SHP77 (cell line): ENCODE measurements around the gene PGGT1B.

ENCODE experiments used
- DNase-seq, 2 experiments: peaks; one replicate each; lab custom pipeline; 2025; lab: John Stamatoyannopoulos, UW

PGGT1B gene

DNA sequence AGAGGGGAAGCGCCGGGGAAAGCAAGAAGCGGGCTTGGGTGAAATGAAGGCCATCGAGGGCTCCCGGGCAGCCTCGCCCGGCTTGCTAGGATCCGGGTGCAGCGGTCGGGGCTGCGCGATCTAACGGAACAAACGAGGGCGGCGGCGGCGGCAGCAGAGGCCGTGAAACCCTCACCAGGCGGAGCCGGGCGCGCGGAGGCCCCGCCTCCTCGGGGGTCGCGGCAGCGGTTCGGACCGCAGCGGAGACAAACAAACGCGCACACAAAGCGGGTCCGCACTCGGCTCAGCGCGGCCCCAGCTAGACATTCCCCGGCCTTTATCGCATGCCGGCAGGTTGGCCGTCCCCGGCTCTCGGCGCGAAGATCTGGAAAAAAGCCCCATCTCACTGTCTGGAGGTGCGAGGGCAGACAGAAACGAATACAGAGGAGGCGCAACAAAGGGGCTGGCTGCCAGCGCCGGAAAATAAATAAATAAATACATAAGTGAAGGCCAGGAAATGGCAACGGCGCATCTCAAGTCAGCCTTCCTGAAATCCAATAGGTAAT, 82.4 kb downstream of the PGGT1B start:
- DNase-seq, result peak; percentile 42 to 82

DNA sequence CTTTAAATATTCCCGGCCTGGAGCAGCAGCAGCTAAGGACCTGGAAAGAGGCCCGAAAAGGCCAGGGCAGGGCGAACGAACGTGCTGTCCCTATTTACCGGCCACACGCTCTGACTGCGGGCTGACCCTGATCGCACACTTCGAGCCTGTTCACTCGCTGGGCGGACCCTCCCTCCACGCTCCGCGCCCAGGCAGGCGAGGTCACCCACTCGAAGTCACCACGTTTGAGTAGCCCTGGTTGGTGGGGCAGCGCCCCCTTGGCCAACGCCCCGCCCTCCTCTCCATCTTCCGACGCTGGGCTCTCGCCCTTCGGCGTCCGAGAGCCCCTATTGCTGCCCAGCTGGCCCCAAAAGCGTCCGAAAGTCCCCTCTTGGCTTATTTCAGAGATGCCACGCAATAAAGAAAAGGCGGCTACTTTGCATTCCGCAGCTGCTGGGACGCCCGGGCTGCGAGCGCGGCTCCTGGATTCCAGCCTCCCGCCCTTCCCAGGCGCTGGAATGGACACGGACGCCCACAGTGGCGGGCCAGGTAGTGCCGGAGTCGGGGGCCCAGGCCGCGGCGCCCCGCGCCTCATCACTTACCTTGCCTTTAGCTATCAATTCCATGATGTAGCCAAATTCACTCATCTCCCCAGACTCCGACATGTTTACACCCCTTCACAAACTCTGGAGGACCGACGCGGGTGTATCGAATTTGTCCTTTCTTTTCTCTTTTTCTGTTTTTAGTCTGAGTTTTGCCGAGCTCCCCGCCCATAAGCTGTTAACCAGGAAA, 83.1 kb downstream of the PGGT1B start:
- peak; percentile 42 to 52 for DNase-seq

DNA sequence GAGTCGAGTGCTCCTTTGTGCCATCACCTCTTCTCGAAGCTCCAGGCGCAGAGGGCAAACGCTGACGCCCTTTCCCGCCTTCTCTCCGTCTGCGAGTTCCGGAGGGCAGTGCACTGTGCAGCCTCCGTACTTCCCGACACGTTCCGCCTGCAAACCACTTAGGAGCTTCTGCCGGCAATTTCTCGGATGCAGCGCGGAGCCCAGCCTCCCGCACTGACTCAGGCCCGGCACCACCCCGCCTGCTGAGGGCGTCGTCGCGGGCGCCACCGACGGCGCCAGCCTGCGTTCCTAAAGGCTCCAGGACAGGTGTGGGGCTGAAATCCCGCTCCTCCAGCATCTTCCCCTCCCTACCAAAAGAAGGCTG, 83.7 kb downstream of the PGGT1B start:
- DNase-seq, result no peak

DNA sequence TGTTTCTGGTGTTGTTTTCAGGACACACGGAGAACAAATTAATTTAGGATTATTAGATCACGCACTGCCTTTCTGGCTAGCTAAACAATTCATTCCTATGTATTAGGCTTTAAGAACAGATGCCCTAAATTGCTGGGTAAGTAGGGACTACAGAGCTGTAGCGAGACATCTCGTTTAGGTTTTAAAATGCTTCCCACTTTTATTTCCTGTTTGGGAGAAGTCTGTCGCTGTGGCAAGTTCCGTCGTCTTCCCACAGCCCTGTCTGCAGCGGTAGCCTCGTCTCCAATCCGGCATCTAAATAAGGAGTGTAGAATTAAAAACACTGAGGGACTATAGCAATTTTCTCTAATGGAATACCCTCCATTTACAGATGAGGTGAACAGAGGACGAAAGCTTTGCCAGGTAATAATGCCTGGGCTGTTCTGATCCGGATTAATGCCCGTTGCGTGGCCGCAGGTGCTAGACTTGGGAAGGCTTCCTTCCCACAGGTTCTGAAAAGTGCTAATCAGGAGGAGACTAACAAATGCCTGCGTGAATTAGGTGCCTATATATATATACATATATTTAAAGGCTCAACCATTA, 91.7 kb downstream of the PGGT1B start:
- DNase-seq, result peak in 1 of 2 experiments; percentile 6

DNA sequence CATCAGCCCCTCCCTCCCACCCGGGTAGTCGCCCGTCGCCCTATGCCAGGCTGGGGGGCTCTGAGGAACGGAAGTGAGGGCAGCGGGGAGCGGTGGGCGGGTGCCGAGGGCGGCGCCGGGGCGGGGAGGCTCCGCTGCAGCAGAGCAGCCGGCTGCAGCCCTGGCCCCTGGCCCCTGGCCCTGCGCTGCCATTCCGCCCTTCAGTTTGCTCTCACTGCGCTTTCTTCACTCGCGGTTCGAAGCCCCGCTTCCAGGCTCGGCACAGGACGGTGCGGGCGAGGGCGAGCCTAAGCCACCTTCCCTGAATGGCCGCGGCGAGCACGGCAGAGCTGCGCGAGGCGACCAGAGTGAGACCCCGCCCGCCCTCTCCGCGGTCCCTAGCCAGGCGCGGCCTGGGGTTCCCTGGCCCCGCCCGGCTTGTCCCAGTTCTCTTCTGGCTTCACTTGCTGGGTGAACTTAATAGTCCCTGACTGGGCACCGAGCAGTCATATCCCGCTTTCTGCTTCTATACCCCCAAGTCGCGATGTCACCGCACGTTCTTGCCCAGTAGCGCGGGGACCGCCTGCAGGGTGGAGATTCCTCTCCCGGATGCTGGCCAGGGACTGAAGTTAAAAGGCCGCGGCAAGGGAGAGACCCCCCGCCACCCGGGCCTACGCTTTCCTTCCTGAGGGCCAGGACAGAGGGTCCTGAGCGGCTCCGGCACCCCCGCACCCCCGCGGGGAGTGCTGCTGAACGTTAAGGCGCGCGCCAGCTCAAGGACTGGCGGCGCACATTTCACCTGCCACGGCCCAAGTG, 92.3 kb downstream of the PGGT1B start:
- DNase-seq, result peak in 1 of 2 experiments; percentile 45

DNA sequence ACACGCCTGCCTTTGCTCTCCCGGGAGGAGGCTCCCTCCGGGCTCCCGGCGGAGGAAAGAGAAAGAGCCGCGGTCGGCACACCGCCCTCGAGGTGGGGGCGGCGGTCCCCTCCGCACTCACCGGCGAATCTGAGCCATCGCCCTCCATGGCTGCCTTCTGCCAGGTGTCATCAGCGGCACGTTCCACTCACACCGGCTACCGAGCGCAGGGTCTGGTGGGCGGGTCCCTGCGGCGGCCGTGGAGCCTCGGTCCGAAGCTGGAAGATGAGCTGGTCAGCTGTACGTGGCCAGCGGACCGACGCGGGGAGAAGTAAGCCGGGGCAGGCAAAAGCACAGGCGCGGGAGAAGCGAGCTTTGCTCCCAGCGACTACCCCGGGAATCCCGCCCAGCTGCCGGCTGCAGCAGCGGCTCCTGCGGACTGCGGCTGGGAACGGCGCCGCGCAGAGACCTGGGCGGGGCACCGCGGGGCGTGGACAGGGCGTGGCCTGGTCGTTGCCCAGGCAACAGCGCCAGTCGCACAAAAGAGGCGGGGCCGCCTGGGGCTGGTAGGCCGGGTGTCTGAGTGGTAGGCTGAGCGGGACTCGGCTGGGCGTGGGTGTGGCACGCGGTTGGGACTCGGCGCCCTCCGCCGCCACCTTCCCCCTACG, 93.1 kb downstream of the PGGT1B start, which contains the start of gene TRIM36:
Gene TRIM36, minus strand, starts transcription at position 422 of the 647 bp plus-strand sequence. Its CDS starts 274 bp downstream, at position 148.
- peak; percentile 95 to 96 for DNase-seq

DNA sequence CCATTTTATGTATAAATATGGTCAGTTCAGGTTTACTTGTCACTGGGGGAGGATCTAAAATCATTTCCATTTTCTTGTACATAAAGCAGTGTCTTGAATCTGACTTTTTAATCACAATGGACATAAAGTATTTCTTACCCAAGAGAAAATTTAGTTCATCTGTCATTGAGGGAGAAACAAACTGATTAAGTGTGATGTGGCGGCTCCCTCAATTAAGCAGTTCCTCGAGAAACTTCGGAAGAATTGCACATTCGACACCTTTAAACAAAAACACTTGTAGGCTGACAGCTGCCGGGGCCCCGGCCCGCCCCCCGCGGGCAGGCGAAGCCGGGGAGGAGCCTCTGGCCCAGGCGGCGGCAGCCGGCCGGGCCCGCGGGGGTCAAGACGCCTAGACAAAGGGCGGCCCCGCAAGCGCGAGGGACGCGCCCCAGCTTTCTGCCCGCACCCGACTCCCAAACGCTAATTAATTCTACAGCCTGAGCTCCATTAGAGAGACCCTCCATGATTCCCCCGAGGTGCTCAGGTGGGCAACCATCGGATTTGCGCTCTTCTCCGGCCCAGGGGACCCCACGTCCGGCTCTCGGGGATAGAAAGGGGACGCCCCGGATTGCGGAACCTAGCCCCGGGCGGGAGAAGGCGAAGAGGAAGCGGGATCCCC, 93.7 kb downstream of the PGGT1B start:
- DNase-seq, result peak; percentile 4 to 26

DNA sequence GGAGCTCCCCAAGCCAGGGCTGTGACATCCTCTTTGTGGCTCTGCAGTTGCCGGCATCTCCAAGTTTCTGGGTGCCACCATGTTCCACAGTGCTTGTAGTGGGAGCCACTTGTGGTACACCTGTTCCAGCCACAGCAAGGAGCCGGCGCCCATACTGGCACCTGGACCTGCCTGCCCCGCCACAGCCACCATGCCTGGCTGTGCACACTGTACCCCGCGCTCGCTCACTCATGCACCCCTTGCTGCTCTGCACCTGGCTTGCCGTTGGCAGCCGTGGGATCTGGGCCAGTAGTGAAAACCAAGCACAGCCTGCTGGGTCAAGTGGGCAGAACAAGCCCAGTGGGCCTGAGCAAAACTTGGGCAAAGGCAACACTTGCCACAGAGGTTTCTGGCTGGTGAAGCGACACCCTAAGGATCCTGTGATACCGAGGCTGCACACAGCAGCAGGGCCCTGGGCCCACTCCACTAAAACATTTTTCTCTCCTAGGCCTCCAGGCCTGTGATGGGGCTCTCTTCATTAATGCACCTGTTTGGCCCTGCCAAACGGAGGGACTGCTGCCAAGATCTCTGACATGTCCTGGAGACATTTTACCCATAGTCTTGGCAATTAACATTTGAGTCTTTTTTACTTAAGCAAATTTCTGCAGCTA, 95.8 kb downstream of the PGGT1B start:
- DNase-seq, result no peak

DNA sequence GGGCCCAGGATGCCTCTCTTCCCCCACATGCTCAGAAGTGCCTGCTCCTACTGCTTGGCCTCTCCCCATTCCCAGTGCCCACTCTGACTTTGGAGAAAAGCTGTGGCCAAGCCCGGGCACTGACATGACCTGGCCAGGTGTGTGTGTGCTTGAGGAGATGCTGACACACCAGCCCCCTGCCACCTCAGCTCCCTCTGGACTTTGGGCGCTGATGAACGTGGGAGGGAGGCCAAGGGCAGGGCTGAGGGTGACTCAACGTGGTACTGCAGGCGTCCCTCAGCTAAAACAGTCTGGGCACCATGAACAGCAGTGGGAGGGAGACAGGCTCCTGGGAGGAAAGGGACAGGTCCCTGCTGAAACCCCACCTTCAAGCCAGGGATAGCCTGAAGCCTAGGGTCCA, 96.9 kb downstream of the PGGT1B start:
- DNase-seq, result no peak

DNA sequence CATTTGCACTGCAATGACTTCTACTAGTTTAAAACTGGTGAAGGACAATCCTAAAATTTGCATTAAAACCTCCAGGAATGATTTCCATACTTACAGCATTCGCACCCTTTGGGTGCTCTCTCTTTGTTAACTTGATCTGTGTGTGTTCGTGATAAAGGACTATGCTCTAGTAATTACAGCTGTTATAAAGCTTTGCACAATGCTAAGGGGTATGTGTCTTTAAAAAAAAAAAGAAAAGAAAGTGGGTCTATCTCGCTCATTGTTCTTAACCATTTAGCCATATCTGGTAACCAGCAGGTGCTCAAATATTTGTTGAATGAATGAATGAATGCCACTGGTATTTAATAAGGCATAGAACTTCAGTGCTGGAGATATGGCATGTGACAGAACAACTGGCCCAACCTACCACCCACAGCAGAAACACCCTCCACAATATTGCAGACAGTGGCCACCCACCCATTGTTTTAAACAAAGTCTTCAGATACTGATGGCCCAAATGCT, 101.7 kb downstream of the PGGT1B start:
- peak; percentile 15 to 27 for DNase-seq
